Kasumi-1 (cell line): ENCODE data around the gene STAT6.
"Not testable (repeated sequence)": the region's sequence is repeated elsewhere in the genome, so short reads cannot be mapped to it uniquely, and the experiment has no call there.

Experiments
- DNase-seq, 2 experiments: peaks; one replicate each; lab custom pipeline; 2025; lab: John Stamatoyannopoulos, UW

Gene STAT6

GRCh38 chr12:57087691-57088353 lies 23.3 kb downstream of the STAT6 start:
- DNase-seq, result peak; percentile 87 to 91

- DNase-seq, result peak; percentile 76 to 77
Observed at GRCh38 chr12:57087010-57087690, 24.0 kb downstream of the STAT6 start.

DNA sequence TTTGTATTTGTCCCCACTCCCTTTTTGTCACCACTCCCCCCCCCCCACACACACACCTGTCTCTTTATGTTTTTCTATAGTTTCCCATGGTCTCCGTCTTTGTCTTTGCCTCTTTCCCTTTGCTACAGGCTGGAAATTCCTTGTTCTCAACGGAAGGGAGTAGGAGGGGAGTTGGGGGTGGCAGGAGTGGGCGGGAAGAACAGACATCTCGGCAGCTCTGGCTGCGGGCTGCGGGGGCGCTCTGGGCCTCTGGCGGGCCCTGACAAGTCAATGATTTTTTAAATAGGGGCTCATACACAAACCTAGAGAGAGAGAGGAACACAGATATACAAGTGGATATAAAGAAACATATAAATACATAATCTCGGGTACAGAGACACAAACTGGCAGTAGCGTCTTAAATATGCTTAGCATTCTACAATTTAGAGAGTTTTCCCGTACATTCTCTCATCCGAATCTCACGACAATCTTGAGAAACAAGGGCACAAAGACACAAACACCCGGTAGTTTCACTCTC lies 24.6 kb downstream of the STAT6 start:
- DNase-seq, result peak; percentile 52 to 63

DNA sequence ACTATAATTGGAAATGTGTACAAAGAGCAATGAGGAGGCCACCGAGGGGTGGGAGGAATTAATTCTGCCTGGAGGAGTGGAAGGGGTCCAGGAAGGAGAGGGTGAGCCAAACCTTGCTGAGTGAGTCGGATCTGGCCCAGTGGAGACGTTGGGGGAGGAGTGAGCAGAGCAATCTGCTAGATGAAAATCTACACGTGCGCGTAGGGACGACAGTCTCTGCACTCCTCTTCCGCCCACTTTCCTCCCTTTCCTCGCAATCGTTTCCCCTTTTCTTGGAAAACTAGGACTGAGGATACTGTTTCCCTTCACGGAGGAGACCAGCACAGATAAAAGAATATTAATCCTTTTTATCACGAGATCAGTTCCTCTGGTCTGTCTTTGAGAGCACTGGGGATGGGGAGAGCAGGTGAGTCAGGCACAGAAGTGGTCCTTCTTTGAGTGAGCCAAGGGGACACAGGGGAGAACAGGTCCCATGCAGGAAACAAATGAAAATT lies 25.1 kb downstream of the STAT6 start:
- DNase-seq, result peak; percentile 35 to 52

DNA sequence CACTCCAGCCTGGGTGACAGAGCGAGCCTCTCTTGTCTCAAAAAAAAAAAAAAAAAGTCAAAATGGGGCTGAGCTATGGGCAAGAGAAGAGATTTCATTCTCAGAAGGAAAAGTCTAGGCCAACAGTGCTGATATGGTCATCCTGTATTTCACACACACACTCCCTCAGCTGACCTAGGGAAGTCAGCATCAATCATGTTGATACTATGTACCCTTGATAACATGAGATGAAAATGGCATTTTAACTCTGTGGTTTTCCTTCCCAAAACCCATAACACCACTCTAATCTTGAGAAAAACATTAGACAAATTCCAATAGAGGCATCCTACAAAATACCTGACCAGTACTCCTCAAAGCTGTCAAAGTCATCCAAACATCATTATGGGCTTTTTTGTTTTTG lies 30.3 kb downstream of the STAT6 start:
- no peak for DNase-seq

- no peak for DNase-seq
Observed at GRCh38 chr12:57079821-57080220, 31.3 kb downstream of the STAT6 start.

- peak; percentile 100 for DNase-seq
Observed at GRCh38 chr12:57078519-57079404, 32.4 kb downstream of the STAT6 start, which contains the start of gene NEMP1. TSS of gene NEMP1 (minus strand) at chr12:57078791. CDS start at chr12:57078745, 46 bp downstream.

DNA sequence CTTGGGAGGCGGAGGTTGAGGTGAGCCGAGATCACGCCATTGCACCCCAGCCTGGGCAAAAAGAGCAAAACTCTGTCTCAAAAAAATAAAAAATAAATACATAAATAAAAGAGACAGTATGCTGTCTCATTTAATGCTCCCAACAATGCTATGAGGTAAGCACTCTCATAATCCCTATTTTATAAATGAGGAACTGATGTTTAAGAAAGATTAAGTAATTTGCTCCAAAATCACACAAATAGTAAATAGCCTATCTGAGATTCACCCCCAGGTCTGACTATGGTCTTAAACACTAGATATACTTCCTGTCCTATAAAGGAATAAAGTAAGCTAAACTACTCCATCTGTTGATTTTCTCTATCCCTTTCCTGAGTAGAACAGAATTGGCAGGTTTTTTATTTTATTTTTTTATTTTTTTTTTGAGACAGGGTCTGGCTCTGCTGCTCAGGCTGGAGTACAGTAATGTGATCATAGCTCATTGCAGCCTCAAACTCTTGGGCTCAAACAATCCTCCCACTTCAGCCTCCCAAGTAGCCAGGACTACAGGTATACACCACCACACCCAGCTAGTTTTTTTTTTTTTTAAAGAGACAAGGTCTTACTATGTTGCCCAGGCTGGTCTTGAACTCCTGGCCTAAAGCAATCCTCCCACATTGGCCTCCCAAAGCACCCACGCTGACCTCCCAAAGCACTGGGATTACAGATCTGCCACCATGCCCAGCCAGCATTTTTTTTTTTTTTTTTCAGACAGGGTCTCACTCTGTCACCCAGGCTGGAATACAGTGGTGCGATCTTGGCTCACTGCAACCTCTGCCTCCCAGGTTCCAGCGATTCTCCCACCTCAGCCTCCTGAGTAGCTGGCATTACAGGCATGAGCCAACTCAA lies 37.4 kb downstream of the STAT6 start:
- DNase-seq, result not testable (repeated sequence)

DNA sequence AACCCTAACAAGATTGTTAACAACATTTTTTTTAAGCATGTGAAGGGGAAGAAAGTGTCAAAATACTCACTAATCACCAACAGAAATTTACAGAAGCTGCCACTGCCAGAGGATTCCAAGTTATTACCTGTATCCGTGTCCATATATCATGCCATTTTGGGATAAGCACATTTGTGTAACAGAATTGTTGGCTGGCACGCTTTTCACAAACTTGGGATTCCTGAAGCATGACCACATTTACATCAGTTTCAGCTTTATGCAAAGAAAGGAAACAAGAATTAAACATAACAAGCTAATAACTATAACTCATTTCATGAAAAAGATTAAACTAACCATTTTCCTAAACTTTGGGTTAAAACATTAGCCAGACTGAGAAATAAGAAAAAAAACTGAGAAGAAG lies 38.5 kb downstream of the STAT6 start:
- DNase-seq, result no peak

DNA sequence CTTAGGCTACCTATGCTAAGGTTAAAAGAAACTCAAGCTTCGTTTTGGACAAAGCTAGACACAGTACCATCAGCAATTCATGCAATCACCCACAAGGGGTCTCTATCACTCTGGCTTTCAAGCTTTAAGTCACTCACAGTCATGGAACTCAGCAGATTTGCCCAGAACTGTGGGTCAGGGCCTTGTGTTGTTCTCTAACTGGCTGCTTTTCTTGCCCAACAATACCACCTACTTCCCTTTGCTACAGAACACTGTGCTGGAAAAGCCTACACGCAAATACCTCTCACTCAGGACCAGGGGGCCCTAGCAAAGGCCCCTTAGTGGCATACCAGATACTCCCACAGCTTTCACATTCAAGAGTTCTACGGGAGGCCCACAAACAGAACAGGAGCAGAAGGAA lies 41.6 kb downstream of the STAT6 start:
- DNase-seq, result peak; percentile 89 to 93

- DNase-seq, result no peak
Observed at GRCh38 chr12:57066245-57066644, 44.9 kb downstream of the STAT6 start.

GRCh38 chr12:57063991-57064685 lies 47.0 kb downstream of the STAT6 start:
- no peak for DNase-seq

DNA sequence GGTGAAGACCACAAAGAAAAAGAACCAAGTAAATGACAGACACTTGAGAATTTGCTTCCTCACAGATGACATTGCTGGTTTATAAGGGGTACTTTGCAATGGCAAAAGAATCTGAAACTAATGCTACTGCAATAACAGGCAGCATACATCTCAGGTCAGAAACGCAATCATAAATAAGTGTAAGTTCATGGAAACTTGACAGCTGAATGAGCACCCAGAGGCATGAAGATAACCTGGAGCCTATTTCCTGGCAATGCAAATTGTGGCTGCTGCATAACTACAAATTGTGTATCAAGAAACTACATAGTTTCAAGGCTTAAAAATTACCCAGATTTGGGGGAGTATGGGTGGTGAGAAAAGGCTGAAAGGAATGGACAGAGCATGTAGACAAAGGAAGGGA lies 52.7 kb downstream of the STAT6 start:
- DNase-seq, result no peak

GRCh38 chr12:57057067-57057751 lies 54.0 kb downstream of the STAT6 start:
- no peak for DNase-seq

DNA sequence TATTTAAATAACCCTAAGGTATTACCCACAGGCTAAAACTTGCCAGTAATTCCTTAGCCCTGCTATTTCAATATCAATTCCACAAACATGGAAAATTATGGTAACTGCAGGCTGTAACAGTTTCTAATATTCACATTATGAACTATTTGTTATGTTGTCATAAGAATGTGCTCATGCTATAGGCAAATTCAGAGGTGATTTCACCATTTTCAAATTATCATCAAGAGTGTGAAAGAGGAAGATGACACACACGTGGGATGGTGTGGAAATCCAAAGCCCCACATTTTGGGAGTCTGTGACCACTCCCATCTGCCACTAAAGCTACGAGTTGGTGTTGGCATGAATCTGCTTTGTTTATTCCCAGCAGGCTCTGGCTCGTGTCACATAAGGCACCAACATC lies 55.3 kb downstream of the STAT6 start:
- no peak for DNase-seq

DNA sequence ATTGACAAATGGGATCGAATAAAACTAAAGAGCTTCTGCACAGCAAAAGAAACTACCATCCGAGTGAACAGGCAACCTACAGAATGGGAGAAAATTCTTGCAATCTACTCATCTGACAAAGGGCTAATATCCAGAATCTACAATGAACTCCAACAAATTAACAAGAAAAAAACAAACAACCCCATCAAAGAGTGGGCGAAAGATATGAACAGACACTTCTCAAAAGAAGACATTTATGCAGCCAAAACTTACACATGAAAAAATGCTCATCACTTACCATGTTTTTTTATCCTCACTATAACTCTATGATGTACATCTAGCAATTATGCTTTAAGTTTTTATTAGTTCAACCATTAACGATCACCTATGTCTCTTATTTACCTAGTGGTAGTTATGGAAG lies 57.3 kb downstream of the STAT6 start:
- DNase-seq, result not testable (repeated sequence)

DNA sequence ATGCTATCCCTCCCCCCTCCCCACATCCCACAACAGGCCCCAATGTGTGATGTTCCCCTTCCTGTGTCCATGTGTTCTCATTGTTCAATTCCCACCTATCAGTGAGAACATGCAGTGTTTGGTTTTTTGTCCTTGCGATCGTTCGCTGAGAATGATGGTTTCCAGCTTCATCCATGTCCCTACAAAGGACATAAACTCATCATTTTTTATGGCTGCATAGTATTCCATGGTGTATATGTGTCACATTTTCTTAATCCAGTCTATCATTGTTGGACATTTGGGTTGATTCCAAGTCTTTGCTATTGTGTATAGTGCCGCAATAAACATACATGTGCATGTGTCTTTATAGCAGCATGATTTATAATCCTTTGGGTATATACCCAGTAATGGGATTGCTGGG lies 58.0 kb downstream of the STAT6 start:
- not testable (repeated sequence) for DNase-seq

DNA sequence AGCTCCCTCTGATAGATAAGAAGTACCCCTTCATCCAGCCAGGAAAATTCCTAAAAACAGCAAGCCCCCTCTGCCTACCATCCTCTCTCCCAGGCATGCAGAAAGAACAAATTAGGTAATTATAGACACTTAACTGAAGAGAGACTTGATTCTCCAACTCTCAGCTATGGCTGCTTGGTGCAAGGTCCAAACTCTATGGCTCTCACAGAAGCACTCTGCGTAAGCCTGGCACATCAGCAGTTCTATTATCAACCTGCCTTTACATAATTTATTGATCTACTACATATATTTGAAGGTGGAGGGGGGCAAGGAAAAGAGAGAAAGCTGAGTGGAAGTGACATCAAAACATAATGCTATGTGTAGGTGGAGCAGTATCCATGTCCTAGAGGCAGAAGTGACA lies 60.2 kb downstream of the STAT6 start:
- DNase-seq, result no peak

- DNase-seq, result no peak
Observed at GRCh38 chr12:57049890-57050289, 61.3 kb downstream of the STAT6 start, which contains the start of gene MYO1A. TSS of gene MYO1A (minus strand) at chr12:57050129. CDS start at chr12:57048323, 1,806 bp downstream.

- no peak for DNase-seq
Observed at GRCh38 chr12:57049119-57049446, 62.1 kb downstream of the STAT6 start.
